WTC11 (cell line): ENCODE measurements around the gene RPL10A.

Source experiments
- CTCF ChIP-seq: fragments of 200-600 bp; IDR thresholded peaks from 2 replicates; pipeline ENCODE4 v1.8.0; 2022; ENCODE audit warnings: antibody characterized with exemption
- JUN ChIP-seq: sonication (generic); formaldehyde crosslinking; IDR thresholded peaks from 2 replicates; pipeline ENCODE4 v1.8.0; 2023; ENCODE audit warnings: mild to moderate bottlenecking, missing genetic modification reagents
- NFE2L1 ChIP-seq: sonication (generic); formaldehyde crosslinking; IDR thresholded peaks from 2 replicates; pipeline ENCODE4 v1.8.1; 2023; ENCODE audit warnings: missing genetic modification reagents
- ZBTB43 ChIP-seq: sonication (generic); formaldehyde crosslinking; IDR thresholded peaks from 2 replicates; pipeline ENCODE4 v1.8.1; 2023; ENCODE audit warnings: mild to moderate bottlenecking, missing genetic modification reagents
- ZNF317 ChIP-seq: sonication (generic); formaldehyde crosslinking; IDR thresholded peaks from 2 replicates; pipeline ENCODE4 v1.8.1; 2023; ENCODE audit warnings: low read depth, mild to moderate bottlenecking, moderate library complexity, missing genetic modification reagents, borderline replicate concordance
- TF ChIP-seq, protein P1 (sequence below): sonication (generic); formaldehyde crosslinking; IDR thresholded peaks from 2 replicates; pipeline ENCODE4 v1.8.0; 2022; ENCODE audit warnings: mild to moderate bottlenecking, missing genetic modification reagents
- TF ChIP-seq, protein P2 (sequence below): sonication (generic); formaldehyde crosslinking; IDR thresholded peaks from 2 replicates; pipeline ENCODE4 v1.8.0; 2023; ENCODE audit warnings: missing genetic modification reagents
- TF ChIP-seq, protein P3 (sequence below): sonication (generic); formaldehyde crosslinking; conservative IDR thresholded peaks from 2 replicates; pipeline ENCODE4 v1.8.1; 2023; ENCODE audit warnings: mild to moderate bottlenecking, low read depth, missing genetic modification reagents, moderate library complexity

GRCh38 chr6:35490821-35491557, 22.8 kb downstream of the RPL10A start:
- TF ChIP-seq NFE2L1 (CRISPR knock-in tag) = no peak
- TF ChIP-seq, protein P1, sequence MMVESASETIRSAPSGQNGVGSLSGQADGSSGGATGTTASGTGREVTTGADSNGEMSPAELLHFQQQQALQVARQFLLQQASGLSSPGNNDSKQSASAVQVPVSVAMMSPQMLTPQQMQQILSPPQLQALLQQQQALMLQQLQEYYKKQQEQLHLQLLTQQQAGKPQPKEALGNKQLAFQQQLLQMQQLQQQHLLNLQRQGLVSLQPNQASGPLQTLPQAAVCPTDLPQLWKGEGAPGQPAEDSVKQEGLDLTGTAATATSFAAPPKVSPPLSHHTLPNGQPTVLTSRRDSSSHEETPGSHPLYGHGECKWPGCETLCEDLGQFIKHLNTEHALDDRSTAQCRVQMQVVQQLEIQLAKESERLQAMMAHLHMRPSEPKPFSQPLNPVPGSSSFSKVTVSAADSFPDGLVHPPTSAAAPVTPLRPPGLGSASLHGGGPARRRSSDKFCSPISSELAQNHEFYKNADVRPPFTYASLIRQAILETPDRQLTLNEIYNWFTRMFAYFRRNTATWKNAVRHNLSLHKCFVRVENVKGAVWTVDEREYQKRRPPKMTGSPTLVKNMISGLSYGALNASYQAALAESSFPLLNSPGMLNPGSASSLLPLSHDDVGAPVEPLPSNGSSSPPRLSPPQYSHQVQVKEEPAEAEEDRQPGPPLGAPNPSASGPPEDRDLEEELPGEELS (CRISPR knock-in tag) = no peak
- no peak for TF ChIP-seq CTCF
- TF ChIP-seq, protein P2, sequence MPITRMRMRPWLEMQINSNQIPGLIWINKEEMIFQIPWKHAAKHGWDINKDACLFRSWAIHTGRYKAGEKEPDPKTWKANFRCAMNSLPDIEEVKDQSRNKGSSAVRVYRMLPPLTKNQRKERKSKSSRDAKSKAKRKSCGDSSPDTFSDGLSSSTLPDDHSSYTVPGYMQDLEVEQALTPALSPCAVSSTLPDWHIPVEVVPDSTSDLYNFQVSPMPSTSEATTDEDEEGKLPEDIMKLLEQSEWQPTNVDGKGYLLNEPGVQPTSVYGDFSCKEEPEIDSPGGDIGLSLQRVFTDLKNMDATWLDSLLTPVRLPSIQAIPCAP = no peak
- no peak for TF ChIP-seq ZNF317 (CRISPR knock-in tag)
- TF ChIP-seq JUN = no peak
- TF ChIP-seq, protein P3, sequence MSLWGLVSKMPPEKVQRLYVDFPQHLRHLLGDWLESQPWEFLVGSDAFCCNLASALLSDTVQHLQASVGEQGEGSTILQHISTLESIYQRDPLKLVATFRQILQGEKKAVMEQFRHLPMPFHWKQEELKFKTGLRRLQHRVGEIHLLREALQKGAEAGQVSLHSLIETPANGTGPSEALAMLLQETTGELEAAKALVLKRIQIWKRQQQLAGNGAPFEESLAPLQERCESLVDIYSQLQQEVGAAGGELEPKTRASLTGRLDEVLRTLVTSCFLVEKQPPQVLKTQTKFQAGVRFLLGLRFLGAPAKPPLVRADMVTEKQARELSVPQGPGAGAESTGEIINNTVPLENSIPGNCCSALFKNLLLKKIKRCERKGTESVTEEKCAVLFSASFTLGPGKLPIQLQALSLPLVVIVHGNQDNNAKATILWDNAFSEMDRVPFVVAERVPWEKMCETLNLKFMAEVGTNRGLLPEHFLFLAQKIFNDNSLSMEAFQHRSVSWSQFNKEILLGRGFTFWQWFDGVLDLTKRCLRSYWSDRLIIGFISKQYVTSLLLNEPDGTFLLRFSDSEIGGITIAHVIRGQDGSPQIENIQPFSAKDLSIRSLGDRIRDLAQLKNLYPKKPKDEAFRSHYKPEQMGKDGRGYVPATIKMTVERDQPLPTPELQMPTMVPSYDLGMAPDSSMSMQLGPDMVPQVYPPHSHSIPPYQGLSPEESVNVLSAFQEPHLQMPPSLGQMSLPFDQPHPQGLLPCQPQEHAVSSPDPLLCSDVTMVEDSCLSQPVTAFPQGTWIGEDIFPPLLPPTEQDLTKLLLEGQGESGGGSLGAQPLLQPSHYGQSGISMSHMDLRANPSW = no peak
- TF ChIP-seq ZBTB43 = no peak
